GM18499 (cell line): ENCODE measurements around the gene KIF27.
A peak's percentile ranks its signal among the peaks of the same experiment; 100 is the strongest.
"Not testable (repeated sequence)": the region's sequence is repeated elsewhere in the genome, so short reads cannot be mapped to it uniquely, and the experiment has no call there.

Experiments
- ATAC-seq: cut with Tn5 transposase; IDR thresholded peaks from one replicate; pipeline ENCODE4 v1.9.1; 2021; ENCODE audit warnings: moderate number of reproducible peaks; ENCODE audit not compliant: insufficient read depth, unreplicated experiment

The KIF27 gene

GRCh38 chr9:83920927-83921707 lies at the start of gene KIF27:
KIF27 (minus strand) TSS chr9:83921432; CDS start chr9:83915591, 5,841 bp downstream.
- ATAC-seq = peak; percentile 86

GRCh38 chr9:83969602-83970001 lies 48.4 kb upstream of the KIF27 start:
- ATAC-seq = no peak

GRCh38 chr9:83967073-83967472 lies 45.8 kb upstream of the KIF27 start:
- ATAC-seq = no peak

GRCh38 chr9:83966209-83966582 lies 45.0 kb upstream of the KIF27 start:
- ATAC-seq = no peak

GRCh38 chr9:83965350-83966208 lies 44.3 kb upstream of the KIF27 start:
- ATAC-seq = no peak

GRCh38 chr9:83964973-83965349 lies 43.7 kb upstream of the KIF27 start:
- ATAC-seq = no peak

GRCh38 chr9:83962165-83962564 lies 40.9 kb upstream of the KIF27 start:
- ATAC-seq = no peak

- no peak for ATAC-seq
These were observed 39.8 kb upstream of the KIF27 start for GRCh38 chr9:83960991-83961390.

GRCh38 chr9:83959061-83959460 lies 37.8 kb upstream of the KIF27 start:
- no peak for ATAC-seq

- ATAC-seq = no peak
These were observed 35.9 kb upstream of the KIF27 start for GRCh38 chr9:83957248-83957513.

GRCh38 chr9:83956436-83957247 lies 35.4 kb upstream of the KIF27 start:
- ATAC-seq = no peak

- no peak for ATAC-seq
These were observed 34.8 kb upstream of the KIF27 start for GRCh38 chr9:83956086-83956435.

- ATAC-seq = not testable (repeated sequence)
These were observed 26.9 kb upstream of the KIF27 start for GRCh38 chr9:83948096-83948495.

- ATAC-seq = no peak
These were observed 19.5 kb upstream of the KIF27 start for GRCh38 chr9:83940590-83941303.

GRCh38 chr9:83937861-83938455 lies 16.7 kb upstream of the KIF27 start:
- ATAC-seq = no peak

- no peak for ATAC-seq
These were observed 15.3 kb upstream of the KIF27 start for GRCh38 chr9:83936523-83936922.

GRCh38 chr9:83935276-83935935 lies 14.2 kb upstream of the KIF27 start:
- ATAC-seq = no peak

- no peak for ATAC-seq
These were observed 13.5 kb upstream of the KIF27 start for GRCh38 chr9:83934569-83935275.

GRCh38 chr9:83933790-83934189 lies 12.6 kb upstream of the KIF27 start:
- no peak for ATAC-seq
